OCI-LY1 (cell line): ENCODE data around the gene LRRK2.

ENCODE experiments used
- H2AFZ ChIP-seq: fragments of 200-600 bp; sonication (generic), shearing (Covaris generic); 2 replicates; pipeline ENCODE4 v1.6.0; 2014; ENCODE audit warnings: antibody characterized with exemption, mild to moderate bottlenecking, low read length
- H3F3A ChIP-seq: fragments of 200-600 bp; sonication (generic), shearing (Covaris generic); 2 replicates; pipeline ENCODE4 v1.6.0; 2014; ENCODE audit warnings: mild to moderate bottlenecking, antibody characterized with exemption, low read length, moderate library complexity; ENCODE audit not compliant: insufficient read depth
- H3K27ac ChIP-seq: fragments of 200-600 bp; sonication (generic); 2 replicates; pipeline ENCODE4 v1.5.1; 2014; ENCODE audit warnings: low read length, mixed run types, mild to moderate bottlenecking, low read depth; ENCODE audit not compliant: poor library complexity, severe bottlenecking
- H3K27me3 ChIP-seq: fragments of 200-600 bp; sonication (generic); 2 replicates; pipeline ENCODE4 v1.6.0; 2014; ENCODE audit warnings: antibody characterized with exemption, mild to moderate bottlenecking, low read length, moderate library complexity; ENCODE audit not compliant: insufficient read depth
- H3K36me3 ChIP-seq: fragments of 200-600 bp; sonication (generic); 2 replicates; pipeline ENCODE4 v1.6.1; 2014; ENCODE audit warnings: mild to moderate bottlenecking, antibody characterized with exemption, low read length, moderate library complexity, mixed read lengths; ENCODE audit not compliant: insufficient read depth
- H3K4me1 ChIP-seq: fragments of 200-600 bp; sonication (generic); 2 replicates; pipeline ENCODE4 v1.5.1; 2014; ENCODE audit warnings: mild to moderate bottlenecking, low read length, moderate library complexity; ENCODE audit not compliant: insufficient read depth, severe bottlenecking
- H3K4me2 ChIP-seq: fragments of 200-600 bp; sonication (generic), shearing (Covaris generic); 2 replicates; pipeline ENCODE4 v1.6.1; 2014; ENCODE audit warnings: low read length
- H3K4me3 ChIP-seq: fragments of 200-600 bp; sonication (generic); 2 replicates; pipeline ENCODE4 v1.5.1; 2014; ENCODE audit warnings: low read length, low read depth, mild to moderate bottlenecking, mixed read lengths; ENCODE audit not compliant: poor library complexity, severe bottlenecking
- H3K79me2 ChIP-seq: fragments of 200-600 bp; shearing (Covaris generic); 2 replicates; pipeline ENCODE4 v1.6.1; 2016; ENCODE audit warnings: mixed run types, low read length, mixed read lengths; ENCODE audit not compliant: insufficient read depth
- H3K9ac ChIP-seq: fragments of 200-600 bp; sonication (generic), shearing (Covaris generic); 2 replicates; pipeline ENCODE4 v1.6.1; 2014; ENCODE audit warnings: mild to moderate bottlenecking, low read length, mixed read lengths
- H3K9me2 ChIP-seq: fragments of 200-600 bp; sonication (generic), shearing (Covaris generic); 2 replicates; pipeline ENCODE4 v1.6.1; 2014; ENCODE audit warnings: low read depth, mild to moderate bottlenecking, low read length, mixed read lengths
- H3K9me3 ChIP-seq: fragments of 200-600 bp; shearing (Covaris generic); 2 replicates; pipeline ENCODE4 v1.6.1; 2014; ENCODE audit warnings: low read length, mixed read lengths
- H4K20me1 ChIP-seq: fragments of 200-600 bp; sonication (generic), shearing (Covaris generic); 2 replicates; pipeline ENCODE4 v1.6.0; 2016; ENCODE audit warnings: mild to moderate bottlenecking, low read length; ENCODE audit not compliant: insufficient read depth
- EZH2 ChIP-seq: fragments of 200-600 bp; sonication (generic), shearing (Covaris generic); IDR thresholded peaks from 2 replicates; pipeline ENCODE4 v1.8.0; 2017; ENCODE audit warnings: borderline replicate concordance, mixed run types, mild to moderate bottlenecking, antibody characterized with exemption, low read length, moderate library complexity, mixed read lengths
- TF ChIP-seq, protein P1 (sequence below): fragments of 200-600 bp; sonication (generic), shearing (Covaris generic); IDR thresholded peaks from 2 replicates; pipeline ENCODE4 v1.5.1; 2017; ENCODE audit warnings: mild to moderate bottlenecking, antibody characterized with exemption, low read length, moderate library complexity, mixed read lengths

Gene LRRK2

DNA sequence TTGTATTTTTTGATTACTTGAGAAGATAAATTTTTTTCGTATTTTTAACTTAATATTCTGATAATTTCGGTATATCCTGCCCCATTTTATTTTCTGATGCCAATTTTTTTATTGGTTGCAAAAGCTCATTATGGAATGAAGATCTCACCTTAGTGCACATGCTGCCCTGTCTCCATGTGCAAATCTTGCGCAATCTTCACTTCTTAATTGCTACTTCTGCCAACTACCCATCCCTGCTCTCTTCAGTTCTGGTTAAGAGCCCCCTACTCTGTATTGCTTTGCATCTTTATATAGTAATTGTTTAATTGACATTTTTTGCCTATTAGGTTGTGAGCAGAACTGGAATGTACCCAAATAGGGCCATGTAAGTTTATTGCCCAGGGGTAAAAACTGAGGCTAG is 20.5 kb upstream of the LRRK2 start:
- Histone ChIP-seq H3K27me3 (no peaks in the 10 kb centered on the region), H3K9me2 (no peaks in the 10 kb centered on the region), H3K36me3 (no peaks in the 10 kb centered on the region), H3K4me3 (no peak overlapping the region), H3K9ac (no peak overlapping the region), H3K27ac (no peak overlapping the region), H2AFZ (no peak overlapping the region), H4K20me1 (no peaks in the 10 kb centered on the region), H3K9me3 (no peaks in the 10 kb centered on the region), H3K79me2 (no peaks in the 10 kb centered on the region), H3K4me2 (no peak overlapping the region), H3K4me1 (peaks cover 27% of the 10 kb centered on the region), H3F3A (no peaks in the 10 kb centered on the region)
- TF ChIP-seq, protein P1, sequence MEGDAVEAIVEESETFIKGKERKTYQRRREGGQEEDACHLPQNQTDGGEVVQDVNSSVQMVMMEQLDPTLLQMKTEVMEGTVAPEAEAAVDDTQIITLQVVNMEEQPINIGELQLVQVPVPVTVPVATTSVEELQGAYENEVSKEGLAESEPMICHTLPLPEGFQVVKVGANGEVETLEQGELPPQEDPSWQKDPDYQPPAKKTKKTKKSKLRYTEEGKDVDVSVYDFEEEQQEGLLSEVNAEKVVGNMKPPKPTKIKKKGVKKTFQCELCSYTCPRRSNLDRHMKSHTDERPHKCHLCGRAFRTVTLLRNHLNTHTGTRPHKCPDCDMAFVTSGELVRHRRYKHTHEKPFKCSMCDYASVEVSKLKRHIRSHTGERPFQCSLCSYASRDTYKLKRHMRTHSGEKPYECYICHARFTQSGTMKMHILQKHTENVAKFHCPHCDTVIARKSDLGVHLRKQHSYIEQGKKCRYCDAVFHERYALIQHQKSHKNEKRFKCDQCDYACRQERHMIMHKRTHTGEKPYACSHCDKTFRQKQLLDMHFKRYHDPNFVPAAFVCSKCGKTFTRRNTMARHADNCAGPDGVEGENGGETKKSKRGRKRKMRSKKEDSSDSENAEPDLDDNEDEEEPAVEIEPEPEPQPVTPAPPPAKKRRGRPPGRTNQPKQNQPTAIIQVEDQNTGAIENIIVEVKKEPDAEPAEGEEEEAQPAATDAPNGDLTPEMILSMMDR: no peak
- no peak for TF ChIP-seq EZH2

DNA sequence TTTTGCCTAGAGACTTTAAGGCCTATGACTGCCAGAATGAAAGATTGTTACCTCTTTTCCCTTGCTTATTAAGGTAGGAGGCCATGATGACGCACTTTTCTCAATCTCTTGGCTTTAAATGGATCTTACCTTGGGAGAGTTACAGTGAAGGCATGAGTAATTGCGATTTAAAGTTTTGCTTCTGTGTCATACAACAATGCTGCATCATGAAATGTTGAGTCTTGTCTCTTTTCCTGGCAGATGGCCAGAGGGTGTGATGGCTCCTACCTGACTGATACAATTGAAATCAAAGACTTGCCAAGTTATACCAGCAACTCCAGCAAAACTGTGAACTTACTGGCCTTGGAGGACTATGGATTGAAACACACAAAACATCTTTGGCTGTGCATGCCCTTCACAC is 17.2 kb upstream of the LRRK2 start:
- H3K36me3 ChIP-seq: no peaks in the 10 kb centered on the region
- TF ChIP-seq, protein P1: no peak
- TF ChIP-seq EZH2: no peak
- no peak overlapping the region for H3K4me3 ChIP-seq

DNA sequence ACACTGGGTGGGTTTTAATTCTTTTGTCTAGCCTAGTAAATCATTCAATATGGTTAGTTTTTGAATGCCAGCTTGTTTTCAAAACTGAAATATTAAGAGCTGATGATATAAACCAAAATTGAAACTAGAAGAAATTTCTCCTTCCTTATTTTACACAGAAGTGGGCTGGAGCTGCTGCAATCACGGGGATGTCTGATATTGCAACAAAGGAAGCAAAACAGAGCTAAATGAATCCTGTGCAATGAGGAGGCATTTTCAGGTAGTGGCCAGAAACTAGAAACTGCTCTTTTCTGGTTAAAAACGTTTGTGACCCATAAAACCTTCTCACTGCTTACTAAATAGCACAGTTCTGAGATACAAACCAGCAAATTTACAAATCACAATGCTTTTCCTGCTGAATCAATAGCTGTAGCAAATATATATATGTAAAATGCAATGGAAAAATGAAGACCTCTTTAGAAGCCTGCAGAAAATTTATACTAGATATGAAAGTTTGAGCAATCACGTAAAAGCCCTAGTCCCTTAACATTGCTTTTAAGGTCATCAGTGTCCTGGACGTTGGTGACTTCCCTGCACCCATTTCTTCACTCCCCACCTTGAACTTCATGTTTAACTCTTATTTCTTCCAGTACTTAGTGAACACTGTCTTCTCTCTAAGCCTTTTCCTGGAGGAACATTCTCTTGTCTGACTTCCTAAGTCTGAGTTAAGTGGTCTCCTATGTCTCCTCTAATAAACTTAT is 15.9 kb upstream of the LRRK2 start:
- TF ChIP-seq EZH2: no peak
- TF ChIP-seq, protein P1: no peak
- H3K36me3 ChIP-seq: no peaks in the 10 kb centered on the region
- H3K4me2 ChIP-seq: 0 out of 2 replicates have a peak overlapping the region, but pooled peaks have one; percentile 22
- no peaks in the 10 kb centered on the region for H4K20me1 ChIP-seq
- 0 out of 2 replicates have a peak, but pooled peaks cover 5% of the 10 kb centered on the region for H3K9me3 ChIP-seq
- H3K4me1 ChIP-seq: peaks cover 13% of the 10 kb centered on the region
- H3K9ac ChIP-seq: no peak overlapping the region
- H3K4me3 ChIP-seq: no peak overlapping the region
- no peaks in the 10 kb centered on the region for H3K9me2 ChIP-seq
- no peaks in the 10 kb centered on the region for H3K27me3 ChIP-seq
- H3F3A ChIP-seq: no peaks in the 10 kb centered on the region
- peak overlapping the region; percentile 71; the same call in 1 of the 2 replicates for H2AFZ ChIP-seq
- no peak overlapping the region for H3K27ac ChIP-seq
- H3K79me2 ChIP-seq: no peaks in the 10 kb centered on the region

More for the DNA sequence above, 17.2 kb upstream of the LRRK2 start:
- H3K9ac ChIP-seq: no peak overlapping the region
- no peaks in the 10 kb centered on the region for H3K79me2 ChIP-seq
- 0 out of 2 replicates have a peak, but pooled peaks cover 5% of the 10 kb centered on the region for H3K9me3 ChIP-seq
- no peak overlapping the region for H2AFZ ChIP-seq
- no peak overlapping the region for H3K4me2 ChIP-seq
- H4K20me1 ChIP-seq: no peaks in the 10 kb centered on the region
- no peak overlapping the region for H3K27ac ChIP-seq
- H3K27me3 ChIP-seq: no peaks in the 10 kb centered on the region
- no peaks in the 10 kb centered on the region for H3K9me2 ChIP-seq
- H3F3A ChIP-seq: no peaks in the 10 kb centered on the region
- H3K4me1 ChIP-seq: peaks cover 18% of the 10 kb centered on the region
